NCI-H510A treated with DMSO at 0.1 percent for 48 hours (cell line): ENCODE data around the gene OFD1.
"Not testable (repeated sequence)": the region's sequence is repeated elsewhere in the genome, so short reads cannot be mapped to it uniquely, and the experiment has no call there.

Experiments
- DNase-seq: peaks from one replicate; lab custom pipeline; 2025; lab: John Stamatoyannopoulos, UW

Gene OFD1

DNA sequence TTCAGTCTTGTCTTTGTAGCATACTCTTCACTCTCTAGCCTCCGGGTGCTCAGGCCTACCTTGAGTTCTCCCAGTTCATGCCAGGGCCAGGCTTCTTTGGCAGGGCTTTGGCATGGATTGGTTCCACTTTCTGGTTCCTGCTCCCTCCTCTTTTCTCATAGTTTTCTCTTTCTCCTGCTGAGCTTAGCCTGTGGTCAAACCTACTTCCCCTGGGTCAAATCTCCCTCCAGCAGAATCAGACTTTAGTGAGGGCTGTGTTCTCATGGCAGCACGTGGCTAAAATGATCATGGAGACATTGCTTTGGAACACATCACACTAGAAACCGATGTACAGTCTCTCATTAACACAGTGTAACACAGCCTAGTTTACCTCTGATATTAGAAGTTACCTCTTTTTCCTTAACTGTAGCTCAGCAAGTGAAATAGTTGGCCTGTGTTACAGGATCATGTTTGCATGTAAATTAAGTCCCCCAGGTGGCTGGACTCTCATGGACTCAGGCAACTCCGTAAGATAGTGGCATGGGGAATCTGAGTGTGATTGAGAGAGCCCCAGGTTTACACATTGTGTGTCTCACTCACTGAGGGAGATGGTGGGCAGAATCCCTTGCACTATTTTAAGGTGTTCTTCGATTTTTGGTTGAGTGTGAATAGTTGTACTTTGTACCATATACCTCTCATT, 32.3 kb upstream of the OFD1 start:
- DNase-seq = no peak

DNA sequence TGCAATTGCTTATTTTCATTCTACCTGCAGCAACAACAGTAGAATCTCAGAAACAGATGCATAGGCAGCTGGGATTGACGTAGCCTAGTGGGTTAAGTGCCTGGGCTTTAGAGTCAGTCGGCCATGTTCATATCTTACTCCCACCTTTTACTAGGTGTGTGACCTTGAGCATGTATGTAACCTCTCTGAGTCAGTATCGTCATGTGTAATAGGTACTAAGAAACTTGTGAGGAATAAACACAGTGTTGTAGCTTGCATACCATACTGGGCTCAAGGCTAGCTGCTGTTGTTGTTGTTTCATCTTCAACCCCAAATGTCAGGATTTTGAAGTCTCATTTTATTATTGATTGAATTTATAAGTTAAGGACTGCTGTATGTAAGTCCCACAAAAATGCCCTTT, 31.4 kb upstream of the OFD1 start:
- DNase-seq = no peak

DNA sequence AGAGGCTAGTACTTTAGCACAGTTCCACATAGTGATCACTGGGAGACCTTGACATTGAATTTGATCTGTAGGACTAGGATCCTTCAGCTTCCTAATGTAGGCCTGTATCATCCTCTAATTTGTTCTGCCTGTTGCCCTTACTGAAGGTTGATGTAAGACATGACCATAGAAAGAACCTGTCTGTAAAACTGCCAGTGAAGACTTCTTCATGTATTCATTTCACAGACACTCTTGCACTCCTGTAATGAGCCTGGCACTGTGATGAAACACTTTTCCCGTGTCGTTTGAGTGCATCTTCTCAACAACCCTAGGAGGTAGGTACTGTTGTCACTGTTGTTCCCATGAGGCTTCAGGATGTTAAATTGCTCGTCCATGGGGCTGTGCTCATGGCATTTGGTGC, 31.0 kb upstream of the OFD1 start:
- no peak for DNase-seq

DNA sequence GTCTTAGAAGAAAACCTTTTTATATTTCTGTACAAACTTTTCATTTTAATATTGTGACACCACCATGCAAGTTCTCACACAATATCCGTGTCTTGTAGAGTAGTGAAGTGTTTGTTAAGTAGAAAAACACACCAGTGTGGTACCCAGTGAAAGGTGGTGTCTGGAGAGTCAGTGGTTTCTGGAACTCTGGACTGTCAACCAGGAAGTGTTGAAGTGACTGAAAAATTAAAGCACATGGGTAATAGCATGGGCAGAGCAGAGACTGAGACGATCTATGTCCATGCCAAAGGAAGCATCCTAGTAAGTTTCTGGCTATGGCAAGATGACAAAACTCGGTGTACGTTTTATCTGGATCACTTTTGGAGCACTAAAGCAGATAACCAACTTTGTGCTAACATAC, 23.4 kb upstream of the OFD1 start:
- DNase-seq = no peak

DNA sequence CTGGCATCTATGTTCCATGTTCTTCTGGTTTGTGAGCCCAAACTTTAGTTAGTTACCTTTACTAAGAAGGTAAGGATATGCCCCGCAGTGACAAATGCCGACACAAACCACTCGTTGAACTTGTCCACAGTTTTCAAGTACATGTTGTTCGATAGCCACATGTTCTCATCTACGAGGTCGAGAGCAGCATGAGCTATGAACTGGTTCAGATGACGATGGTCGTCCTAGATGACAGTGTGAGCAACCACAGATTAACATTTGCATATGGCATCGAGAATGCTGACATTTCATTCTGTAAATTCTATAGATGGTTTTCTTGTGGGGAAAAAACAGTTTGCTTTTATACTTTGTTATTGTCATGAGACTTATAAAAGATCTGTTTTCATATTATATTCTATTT, 18.1 kb upstream of the OFD1 start:
- no peak for DNase-seq

DNA sequence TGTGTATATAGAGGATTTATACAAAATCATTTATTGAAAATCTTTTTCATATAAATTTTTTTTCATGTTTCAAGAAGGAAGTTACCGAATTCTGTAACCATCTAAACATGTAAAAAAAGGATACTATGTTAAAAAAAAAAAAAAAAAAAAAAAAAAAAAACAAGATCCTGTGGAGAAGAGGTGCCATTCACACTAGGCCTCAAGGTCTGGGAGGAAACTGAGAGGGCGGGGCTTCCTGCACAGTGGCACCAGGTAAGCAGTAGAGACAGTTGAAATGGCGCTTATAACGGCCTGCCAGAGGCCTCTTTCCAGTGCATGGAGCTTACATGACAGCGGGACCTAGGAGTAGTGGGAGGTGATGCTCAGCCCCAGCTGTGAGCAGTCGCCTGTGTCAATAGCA, 17.6 kb upstream of the OFD1 start:
- no peak for DNase-seq

DNA sequence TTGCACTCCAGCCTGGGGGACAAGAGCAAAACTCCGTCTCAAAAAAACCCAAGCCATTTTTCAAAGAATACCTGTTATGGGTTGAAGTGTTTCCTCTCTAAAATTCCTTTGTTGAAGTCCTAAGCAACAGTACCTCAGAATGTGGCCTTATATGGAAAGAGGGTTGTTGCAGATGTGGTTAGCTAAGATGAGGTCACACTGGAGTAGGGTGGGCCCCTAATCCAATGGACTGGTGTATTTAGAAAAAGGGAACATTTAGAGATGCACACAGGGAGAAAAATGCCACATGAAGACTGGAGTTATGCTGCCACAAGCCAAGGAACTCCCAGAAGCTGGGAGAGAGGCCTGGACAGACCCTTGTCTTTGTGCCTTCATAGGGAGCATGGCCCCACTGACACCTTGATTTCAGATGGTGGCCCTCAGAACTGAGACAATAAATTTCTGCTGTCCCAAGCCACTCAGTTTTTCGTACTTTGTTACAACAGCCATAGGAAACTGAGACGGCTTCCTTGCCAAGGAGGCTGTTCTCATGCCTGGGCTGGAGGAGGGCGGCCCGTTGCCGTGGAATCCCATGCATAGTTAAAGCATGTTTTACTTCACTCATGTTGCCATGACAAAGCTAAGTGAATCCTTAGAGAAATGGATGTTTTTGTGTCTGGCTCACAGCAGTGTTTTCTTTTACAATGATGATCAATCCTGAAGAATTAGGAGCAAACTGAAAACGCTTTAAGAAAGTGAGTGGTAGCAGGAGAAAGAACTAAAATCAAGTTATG, 16.7 kb upstream of the OFD1 start:
- DNase-seq = no peak

DNA sequence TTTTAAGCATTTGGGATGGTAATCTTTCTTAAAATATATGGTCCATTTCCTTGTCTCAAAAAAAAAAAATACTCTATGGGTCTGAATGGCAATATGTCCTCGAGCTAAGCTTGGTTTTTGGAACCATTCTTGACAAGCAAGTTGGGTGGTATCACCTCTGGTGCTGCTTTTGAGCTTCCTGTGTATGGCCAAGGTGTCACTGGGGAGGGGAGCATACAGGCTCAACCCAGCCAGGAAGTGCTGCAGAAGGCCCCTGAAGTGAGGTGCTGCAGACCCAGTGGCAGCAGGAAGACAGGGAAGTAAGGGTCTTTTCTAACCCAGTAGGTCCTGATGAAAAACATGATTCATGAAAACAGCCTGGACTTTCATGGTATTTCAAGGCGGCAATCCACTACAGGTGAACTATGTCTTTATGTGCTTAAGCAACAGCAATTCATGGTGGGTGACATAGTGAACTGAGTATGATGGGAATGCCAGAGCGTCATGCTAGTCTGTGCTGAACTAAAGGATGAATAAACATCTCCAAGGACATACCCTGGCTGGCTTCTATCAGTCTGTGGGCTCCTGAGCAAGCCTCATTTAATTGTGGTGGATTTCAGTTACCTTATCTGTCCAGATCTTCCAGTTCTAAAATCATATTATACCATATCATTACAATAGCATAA, 15.2 kb upstream of the OFD1 start:
- no peak for DNase-seq

DNA sequence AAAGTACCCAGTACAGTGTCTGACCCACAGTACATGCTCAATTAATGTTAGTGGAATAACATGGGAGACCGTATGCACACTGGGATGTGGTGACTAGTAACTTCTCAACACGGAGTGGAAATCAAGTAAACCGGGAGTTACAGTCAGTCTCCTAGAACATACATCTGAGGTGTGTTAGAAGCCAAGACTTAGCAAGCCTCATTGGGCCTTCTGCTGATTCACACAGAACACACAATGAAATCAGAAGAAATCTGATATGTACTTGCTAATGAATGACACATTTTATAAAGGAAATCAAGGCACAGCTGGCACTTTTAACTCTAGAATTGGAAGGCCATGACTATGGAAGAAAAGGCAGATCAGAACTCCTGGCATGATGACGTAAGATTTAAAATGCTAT, 13.2 kb upstream of the OFD1 start:
- no peak for DNase-seq

DNA sequence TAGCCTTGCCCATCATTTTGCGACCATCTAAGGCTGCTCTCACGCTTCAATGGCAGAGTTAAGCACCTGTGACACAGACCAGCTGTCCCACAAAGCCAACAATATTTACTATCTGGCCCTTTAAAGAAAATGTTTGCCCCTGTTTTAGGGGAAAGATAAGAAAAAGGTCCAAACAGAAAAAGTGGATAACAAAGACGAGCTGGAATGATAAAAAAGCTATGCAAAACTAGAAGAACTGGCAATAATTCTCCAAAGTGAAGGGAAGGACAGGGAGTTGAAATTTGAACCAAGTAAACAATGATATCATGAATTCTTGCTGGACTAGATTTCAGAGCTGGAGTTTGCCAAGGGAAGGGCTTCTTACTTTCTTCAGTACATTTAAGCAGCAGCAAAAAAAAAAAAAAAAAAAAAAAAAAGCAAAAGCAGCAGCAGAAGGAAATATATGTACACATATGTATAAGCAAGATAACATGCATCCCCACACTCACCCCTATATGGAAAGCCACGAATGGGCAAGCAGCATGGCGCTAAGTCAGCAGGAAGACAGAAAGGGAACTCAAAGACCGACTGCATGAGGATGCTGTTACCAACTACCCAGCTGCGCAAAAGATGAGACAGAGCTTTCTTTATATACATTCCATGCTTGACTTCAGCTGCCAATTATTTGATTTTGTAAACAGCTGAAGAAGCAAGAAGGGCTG, 12.6 kb upstream of the OFD1 start:
- DNase-seq = peak; percentile 66

DNA sequence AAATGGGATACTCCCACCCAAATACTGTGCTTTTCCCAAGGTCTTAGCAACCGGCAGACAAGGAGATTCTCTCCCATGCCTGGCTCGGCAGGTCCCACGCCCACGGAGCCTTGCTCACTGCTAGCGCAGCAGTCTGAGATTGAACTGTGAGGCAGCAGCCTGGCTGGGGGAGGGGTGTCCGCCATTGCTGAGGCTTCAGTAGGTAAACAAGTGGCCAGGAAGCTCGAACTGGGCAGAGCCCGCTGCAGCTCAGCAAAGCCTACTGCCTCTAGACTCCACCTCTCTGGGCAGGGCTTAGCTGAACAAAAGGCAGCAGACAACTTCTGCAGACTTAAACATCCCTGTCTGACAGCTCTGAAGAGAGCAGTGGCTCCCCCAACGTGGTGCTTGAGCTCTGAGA, 9.7 kb upstream of the OFD1 start:
- DNase-seq = peak; percentile 55

DNA sequence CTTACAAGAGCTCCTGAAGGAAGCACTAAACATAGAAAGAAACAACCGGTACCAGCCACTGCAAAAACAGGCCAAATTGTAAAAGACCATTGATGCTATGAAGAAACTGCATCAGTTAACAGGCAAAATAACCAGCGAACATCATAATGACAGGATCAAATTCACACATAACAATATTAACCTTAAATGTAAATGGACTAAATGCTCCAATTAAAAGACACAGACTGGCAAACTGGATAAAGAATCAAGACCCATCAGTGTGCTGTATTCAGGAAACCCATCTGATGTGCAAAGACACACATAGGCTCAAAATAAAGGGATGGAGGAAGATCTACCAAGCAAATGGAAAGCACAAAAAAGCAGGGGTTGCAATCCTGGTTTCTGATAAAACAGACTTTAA, 8.0 kb upstream of the OFD1 start:
- DNase-seq = not testable (repeated sequence)

DNA sequence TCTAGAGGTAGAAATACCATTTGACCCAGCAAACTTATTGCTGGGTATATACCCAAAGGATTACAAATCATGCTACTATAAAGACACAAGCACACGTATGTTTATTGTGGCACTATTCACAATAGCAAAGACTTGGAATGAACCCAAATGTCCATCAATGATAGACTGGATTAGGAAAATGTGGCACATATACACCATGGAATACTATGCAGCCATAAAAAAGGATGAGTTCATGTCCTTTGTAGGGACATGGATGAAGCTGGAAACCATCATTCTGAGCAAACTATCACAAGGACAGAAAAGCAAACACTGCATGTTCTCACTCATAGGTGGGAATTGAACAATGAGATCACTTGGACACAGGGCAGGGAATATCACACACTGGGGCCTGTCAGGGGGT, 4.0 kb upstream of the OFD1 start:
- DNase-seq = not testable (repeated sequence)

DNA sequence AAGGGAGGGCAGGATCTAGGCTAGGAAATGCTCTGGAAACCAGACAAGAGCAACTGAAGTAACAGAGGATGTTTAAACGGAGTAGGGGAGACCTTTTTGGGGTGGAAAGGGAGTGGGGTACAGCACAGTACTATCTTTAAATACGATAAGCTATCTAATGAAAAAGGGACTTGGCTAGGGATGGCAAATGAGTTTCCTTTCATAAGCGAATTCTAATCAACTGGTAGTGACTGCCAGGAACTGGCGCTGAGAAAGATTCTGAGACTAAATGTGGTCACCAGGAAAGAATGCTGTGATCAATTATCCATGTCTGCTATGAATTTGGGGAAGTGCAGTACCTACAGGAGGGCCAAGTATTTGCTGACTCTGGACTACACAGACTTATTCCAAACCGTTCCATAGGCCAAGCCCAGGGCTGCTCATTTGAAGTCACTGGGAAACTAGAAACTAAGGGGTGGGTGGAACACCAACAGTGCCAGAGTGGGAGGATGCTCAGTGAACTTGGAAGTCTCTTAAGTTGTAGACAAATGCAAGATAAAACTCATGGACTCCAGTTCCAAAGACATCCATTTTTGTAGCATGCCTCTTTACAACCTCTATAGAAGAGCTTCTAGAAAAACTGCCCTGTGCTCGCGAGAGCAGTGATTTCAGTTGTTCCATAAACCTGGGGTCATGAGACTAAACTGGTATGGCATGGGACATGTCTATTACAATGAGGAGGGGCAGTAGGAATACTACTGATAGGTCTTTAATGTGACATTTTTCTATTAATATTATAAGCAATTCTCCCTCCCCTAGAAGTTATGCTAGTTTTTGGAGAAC, 2.1 kb upstream of the OFD1 start:
- DNase-seq = no peak

DNA sequence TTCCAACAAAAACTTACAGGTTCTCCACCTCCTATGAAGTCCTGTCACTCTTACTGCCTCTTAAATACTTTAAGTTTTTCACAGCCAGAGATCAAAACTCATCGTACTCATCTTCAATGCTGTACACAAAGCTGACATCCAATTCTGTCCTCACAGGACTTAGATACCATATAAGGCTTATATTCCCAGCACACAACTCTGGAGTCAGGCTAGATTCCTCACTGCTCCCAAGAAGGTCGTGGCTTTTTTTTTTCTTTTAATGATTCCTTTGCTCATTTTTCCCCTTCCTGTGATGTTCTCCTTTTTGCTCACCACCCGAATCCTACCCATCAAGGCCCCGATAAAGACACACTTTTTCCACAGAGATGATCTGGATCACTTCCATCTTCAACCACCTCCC, 1.0 kb upstream of the OFD1 start:
- no peak for DNase-seq

DNA sequence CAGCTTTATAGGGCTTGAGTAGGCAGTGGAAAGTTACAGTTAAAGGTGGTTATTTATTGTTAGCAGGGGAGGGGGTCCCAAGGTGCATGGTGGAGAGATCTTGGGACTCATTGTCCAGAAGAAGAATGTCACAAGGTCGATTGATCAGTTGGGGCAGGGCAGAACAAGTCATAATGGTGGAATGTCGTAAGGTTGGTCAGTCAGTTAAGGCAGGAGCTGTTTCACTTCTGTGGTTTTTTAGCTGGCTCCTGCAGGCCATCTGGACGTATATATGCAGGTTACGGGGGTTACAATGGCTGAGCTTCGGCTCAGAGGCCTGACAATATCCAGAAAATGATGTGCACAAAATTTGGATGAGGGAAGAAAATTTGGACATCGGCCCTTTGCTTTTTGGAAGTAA, 7.1 kb downstream of the OFD1 start:
- no peak for DNase-seq

DNA sequence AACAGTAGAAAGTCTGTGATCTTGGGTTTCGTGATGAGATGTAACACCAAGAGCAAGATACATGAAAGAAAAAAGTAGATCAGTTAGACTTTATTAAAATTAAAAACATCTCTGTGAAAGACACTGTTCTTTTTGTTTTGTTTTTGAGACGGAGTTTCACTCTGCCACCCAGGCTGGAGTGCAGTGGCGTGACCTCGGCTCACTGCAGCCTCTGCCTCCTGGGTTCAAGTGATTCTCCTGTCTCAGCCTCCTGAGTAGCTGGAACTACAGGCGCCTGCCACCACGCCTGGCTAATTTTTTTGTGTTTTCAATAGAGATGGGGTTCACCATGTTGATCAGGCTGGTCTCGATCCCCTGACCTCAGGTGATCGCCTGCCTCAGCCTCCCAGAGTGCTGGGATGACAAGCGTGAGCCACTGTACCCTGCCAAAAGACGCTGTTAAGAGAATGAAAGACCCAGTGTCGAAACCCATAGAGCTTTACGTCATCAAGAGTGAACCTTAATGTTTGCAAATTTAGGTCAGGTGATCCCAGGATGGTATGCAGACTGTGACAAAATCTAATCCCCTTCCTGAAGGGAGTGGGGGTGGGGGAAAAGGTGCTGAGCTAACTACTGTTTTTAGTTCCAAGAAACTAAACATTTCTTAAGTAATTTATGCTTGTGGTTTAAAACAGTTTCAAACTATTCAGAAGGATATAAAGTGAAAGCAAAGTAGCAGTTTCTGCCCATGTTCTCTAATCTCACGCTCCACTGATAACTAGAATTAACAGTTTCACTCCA, 8.0 kb downstream of the OFD1 start:
- DNase-seq = no peak

DNA sequence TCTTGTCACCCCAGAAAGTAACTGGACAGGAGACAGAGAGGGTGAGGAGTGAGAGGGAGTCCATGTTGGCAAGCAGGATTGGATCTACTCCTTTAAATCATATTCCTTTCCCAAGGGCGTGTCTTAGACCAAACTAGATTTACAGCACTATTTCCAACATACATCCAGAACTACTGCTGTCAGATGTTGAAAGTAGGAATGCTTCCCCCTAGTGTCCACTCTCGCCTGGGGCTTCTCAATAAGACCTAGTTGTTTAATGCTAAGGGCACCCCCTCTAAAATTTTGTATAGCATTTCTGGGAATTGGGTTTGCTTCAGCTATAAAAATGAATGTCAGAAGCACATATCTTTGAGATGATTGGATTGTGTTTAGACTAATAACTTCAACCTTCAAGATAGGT, 13.3 kb downstream of the OFD1 start:
- DNase-seq = peak; percentile 37

DNA sequence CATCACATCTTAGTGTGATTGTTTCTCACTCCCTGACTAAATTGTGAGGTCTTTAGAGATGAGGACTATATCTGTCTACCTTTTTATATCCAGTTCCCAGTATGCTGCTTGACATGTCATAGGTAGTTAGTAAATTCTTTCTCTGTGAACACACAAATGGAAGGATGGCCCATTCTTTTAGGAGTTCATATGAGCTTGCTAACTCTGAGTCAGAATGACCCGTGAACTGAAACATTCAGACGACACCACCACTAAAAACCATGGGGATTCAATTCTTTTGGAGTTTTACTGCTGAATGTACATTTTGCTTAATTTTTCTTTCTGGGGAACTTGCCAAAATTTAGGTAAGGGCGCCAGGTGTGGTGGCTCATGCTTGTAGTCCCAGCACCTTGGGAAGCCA, 13.9 kb downstream of the OFD1 start:
- no peak for DNase-seq

DNA sequence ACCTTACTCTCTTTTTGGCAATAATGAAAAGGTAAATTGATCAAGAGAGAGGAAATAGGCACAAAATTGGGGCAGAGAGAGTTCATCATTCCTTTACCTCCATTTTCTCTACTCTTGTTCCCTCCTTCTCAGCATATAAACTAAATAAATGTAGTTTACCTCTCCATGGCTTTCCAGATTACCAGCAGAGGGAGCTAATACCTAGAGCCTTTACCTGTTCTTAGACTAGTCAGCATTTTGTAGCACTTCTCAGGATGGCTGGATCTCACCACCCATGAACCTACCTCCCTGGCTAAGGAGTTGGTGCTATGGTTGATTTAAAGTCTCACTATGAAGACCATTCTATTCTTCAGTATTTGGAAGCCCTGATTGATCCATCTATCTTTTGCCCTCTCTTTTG, 15.7 kb downstream of the OFD1 start:
- peak; percentile 43 for DNase-seq

DNA sequence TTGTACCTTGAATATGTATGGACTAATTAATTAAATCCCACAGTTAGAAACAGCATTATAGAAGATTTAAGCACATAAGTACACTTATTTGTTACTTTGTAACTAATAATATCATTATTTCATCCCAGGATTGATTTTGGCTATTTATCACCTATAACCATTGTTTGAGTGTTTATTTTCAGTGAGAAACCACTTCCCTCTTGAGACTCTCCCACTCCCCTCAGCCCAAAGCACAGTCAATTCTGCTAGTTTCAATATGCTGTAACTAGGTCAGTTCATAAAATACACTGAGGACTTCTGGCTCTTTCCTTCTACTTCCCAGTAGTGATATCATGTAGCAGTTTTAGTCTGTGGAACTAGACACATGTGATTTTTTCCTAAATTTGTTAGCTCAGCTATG, 16.3 kb downstream of the OFD1 start:
- no peak for DNase-seq
